ENCODE measurements around the gene UBA1.

UBA1 gene

GRCh38 chrX:47239898-47240545 lies 46.4 kb downstream of the UBA1 start:
- Histone ChIP-seq H3K27ac (ENCODE audit: low read depth, low read length) (no peak overlapping the region), H3K27me3 (ENCODE audit: control insufficient read depth in 1 of 2, insufficient read depth in 2 of 2, low read length in 2 of 2) (peaks cover 0 to 11% of the 10 kb centered on the region in 2 donors), H3K36me3 (ENCODE audit: insufficient read depth, low read length) (peaks cover 34% of the 10 kb centered on the region), H3K4me1 (ENCODE audit: insufficient read depth, low read length) (no peaks in the 10 kb centered on the region), H3K4me3 (ENCODE audit: low read depth in 1 of 2, low read length in 2 of 2) (no peak overlapping the region), H3K9me3 (ENCODE audit: low read length) (no peaks in the 10 kb centered on the region), H3K9ac (ENCODE audit: low read length) (no peak overlapping the region)

GRCh38 chrX:47240619-47241018 lies 47.0 kb downstream of the UBA1 start:
- Histone ChIP-seq H3K27me3 (ENCODE audit: control insufficient read depth in 1 of 2, insufficient read depth in 2 of 2, low read length in 2 of 2) (peaks cover 0 to 11% of the 10 kb centered on the region in 2 donors), H3K9me3 (ENCODE audit: low read length) (no peaks in the 10 kb centered on the region), H3K36me3 (ENCODE audit: insufficient read depth, low read length) (peaks cover 34% of the 10 kb centered on the region), H3K9ac (ENCODE audit: low read length) (no peak overlapping the region), H3K4me1 (ENCODE audit: insufficient read depth, low read length) (no peaks in the 10 kb centered on the region), H3K27ac (ENCODE audit: low read depth, low read length) (no peak overlapping the region), H3K4me3 (ENCODE audit: low read depth in 1 of 2, low read length in 2 of 2) (no peak overlapping the region)

- H3K36me3 ChIP-seq (ENCODE audit: insufficient read depth, low read length): peaks cover 34% of the 10 kb centered on the region
- no peak overlapping the region for H3K9ac ChIP-seq (ENCODE audit: low read length)
- H3K27me3 ChIP-seq (ENCODE audit: control insufficient read depth in 1 of 2, insufficient read depth in 2 of 2, low read length in 2 of 2): peaks cover 0 to 11% of the 10 kb centered on the region in 2 donors
These were observed 47.8 kb downstream of the UBA1 start for GRCh38 chrX:47241201-47242011.

DNA sequence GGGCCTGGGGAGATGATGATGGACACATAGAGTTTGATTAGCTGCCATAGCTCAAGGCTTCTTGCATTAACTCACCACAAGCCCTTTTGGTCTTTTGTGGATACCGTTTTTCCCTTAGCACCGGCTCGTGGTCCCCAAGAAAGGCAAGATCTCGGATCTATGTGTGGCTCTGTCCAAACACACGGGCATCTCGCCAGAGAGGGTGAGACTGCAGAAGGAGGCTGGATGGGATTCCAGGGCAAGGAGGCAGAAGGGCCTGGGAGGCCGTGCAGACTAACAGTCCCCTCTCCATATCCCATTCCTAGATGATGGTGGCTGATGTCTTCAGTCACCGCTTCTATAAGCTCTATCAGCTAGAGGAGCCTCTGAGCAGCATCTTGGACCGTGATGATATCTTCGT lies 48.7 kb downstream of the UBA1 start:
- H3K9ac ChIP-seq (ENCODE audit: low read length): no peak overlapping the region
- no peaks in the 10 kb centered on the region for H3K9me3 ChIP-seq (ENCODE audit: low read length)
- H3K27me3 ChIP-seq (ENCODE audit: control insufficient read depth in 1 of 2, insufficient read depth in 2 of 2, low read length in 2 of 2): peaks cover 0 to 11% of the 10 kb centered on the region in 2 donors
- H3K4me3 ChIP-seq (ENCODE audit: low read depth in 1 of 2, low read length in 2 of 2): no peak overlapping the region
- H3K36me3 ChIP-seq (ENCODE audit: insufficient read depth, low read length): peaks cover 35% of the 10 kb centered on the region
- no peaks in the 10 kb centered on the region for H3K4me1 ChIP-seq (ENCODE audit: insufficient read depth, low read length)
- no peak overlapping the region for H3K27ac ChIP-seq (ENCODE audit: low read depth, low read length)

More at GRCh38 chrX:47241201-47242011, 47.8 kb downstream of the UBA1 start:
- no peaks in the 10 kb centered on the region for H3K9me3 ChIP-seq (ENCODE audit: low read length)
- no peaks in the 10 kb centered on the region for H3K4me1 ChIP-seq (ENCODE audit: insufficient read depth, low read length)
- no peak overlapping the region for H3K4me3 ChIP-seq (ENCODE audit: low read depth in 1 of 2, low read length in 2 of 2)
- no peak overlapping the region for H3K27ac ChIP-seq (ENCODE audit: low read depth, low read length)

- Histone ChIP-seq H3K27ac (ENCODE audit: low read depth, low read length) (no peak overlapping the region), H3K36me3 (ENCODE audit: insufficient read depth, low read length) (peaks cover 38% of the 10 kb centered on the region), H3K9ac (ENCODE audit: low read length) (no peak overlapping the region), H3K9me3 (ENCODE audit: low read length) (no peaks in the 10 kb centered on the region), H3K27me3 (ENCODE audit: control insufficient read depth in 1 of 2, insufficient read depth in 2 of 2, low read length in 2 of 2) (peaks cover 0 to 11% of the 10 kb centered on the region in 2 donors), H3K4me3 (ENCODE audit: low read depth in 1 of 2, low read length in 2 of 2) (no peak overlapping the region), H3K4me1 (ENCODE audit: insufficient read depth, low read length) (no peaks in the 10 kb centered on the region)
These were observed 49.7 kb downstream of the UBA1 start for GRCh38 chrX:47243351-47243750.

DNA sequence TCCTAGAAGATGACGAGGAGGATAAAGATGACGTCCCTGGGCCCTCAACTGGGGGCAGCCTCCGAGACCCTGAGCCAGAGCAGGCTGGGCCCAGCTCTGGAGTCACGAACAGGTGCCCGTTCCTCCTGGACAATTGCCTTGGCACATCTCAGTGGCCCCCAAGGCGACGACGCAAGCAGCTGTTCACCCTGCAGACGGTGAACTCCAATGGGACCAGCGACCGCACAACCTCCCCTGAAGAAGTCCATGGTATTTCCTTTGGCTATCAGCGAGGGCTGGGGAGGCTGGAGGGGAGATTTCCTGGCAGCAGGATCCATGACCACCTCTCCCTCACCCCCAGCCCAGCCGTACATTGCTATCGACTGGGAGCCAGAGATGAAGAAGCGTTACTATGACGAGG lies 51.0 kb downstream of the UBA1 start:
- peaks cover 37% of the 10 kb centered on the region for H3K36me3 ChIP-seq (ENCODE audit: insufficient read depth, low read length)
- H3K9me3 ChIP-seq (ENCODE audit: low read length): no peaks in the 10 kb centered on the region
- no peak overlapping the region for H3K9ac ChIP-seq (ENCODE audit: low read length)
- H3K27ac ChIP-seq (ENCODE audit: low read depth, low read length): no peak overlapping the region
- H3K4me1 ChIP-seq (ENCODE audit: insufficient read depth, low read length): no peaks in the 10 kb centered on the region
- no peak overlapping the region for H3K4me3 ChIP-seq (ENCODE audit: low read depth in 1 of 2, low read length in 2 of 2)
- H3K27me3 ChIP-seq (ENCODE audit: control insufficient read depth in 1 of 2, insufficient read depth in 2 of 2, low read length in 2 of 2): peaks cover 0 to 11% of the 10 kb centered on the region in 2 donors

DNA sequence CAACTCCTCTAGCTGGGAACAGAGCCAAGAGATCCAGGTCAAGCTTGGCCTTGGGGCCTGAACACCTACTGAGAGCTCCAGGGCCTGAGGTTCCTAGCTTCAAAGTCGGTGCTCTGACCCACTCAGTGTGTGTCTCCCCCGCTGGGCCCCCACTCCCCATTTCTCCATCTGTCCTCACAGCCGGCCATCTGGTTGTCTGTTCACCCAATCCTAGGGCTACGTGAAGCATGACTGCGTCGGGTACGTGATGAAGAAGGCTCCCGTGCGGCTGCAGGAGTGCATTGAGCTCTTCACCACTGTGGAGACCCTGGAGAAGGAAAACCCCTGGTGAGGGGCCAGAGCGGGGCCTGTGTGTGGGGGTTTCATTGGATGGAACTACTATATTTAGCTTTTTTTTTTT lies 51.5 kb downstream of the UBA1 start:
- Histone ChIP-seq H3K9me3 (ENCODE audit: low read length) (no peaks in the 10 kb centered on the region), H3K27ac (ENCODE audit: low read depth, low read length) (no peak overlapping the region), H3K4me1 (ENCODE audit: insufficient read depth, low read length) (no peaks in the 10 kb centered on the region), H3K9ac (ENCODE audit: low read length) (no peak overlapping the region), H3K4me3 (ENCODE audit: low read depth in 1 of 2, low read length in 2 of 2) (no peak overlapping the region), H3K27me3 (ENCODE audit: control insufficient read depth in 1 of 2, insufficient read depth in 2 of 2, low read length in 2 of 2) (peaks cover 0 to 11% of the 10 kb centered on the region in 2 donors), H3K36me3 (ENCODE audit: insufficient read depth, low read length) (peaks cover 32% of the 10 kb centered on the region)

- H3K36me3 ChIP-seq (ENCODE audit: insufficient read depth, low read length): peaks cover 12% of the 10 kb centered on the region
- no peaks in the 10 kb centered on the region for H3K4me1 ChIP-seq (ENCODE audit: insufficient read depth, low read length)
- no peak overlapping the region for H3K4me3 ChIP-seq (ENCODE audit: low read depth in 1 of 2, low read length in 2 of 2)
- H3K27ac ChIP-seq (ENCODE audit: low read depth, low read length): no peak overlapping the region
- H3K27me3 ChIP-seq (ENCODE audit: control insufficient read depth in 1 of 2, insufficient read depth in 2 of 2, low read length in 2 of 2): peaks cover 0 to 4% of the 10 kb centered on the region in 2 donors
- no peak overlapping the region for H3K9ac ChIP-seq (ENCODE audit: low read length)
- H3K9me3 ChIP-seq (ENCODE audit: low read length): no peaks in the 10 kb centered on the region
These were observed 53.8 kb downstream of the UBA1 start for GRCh38 chrX:47247206-47247998.

GRCh38 chrX:47247999-47248320 lies 54.3 kb downstream of the UBA1 start:
- H3K27ac ChIP-seq (ENCODE audit: low read depth, low read length): no peak overlapping the region
- no peak overlapping the region for H3K9ac ChIP-seq (ENCODE audit: low read length)
- peaks cover 0 to 4% of the 10 kb centered on the region in 2 donors for H3K27me3 ChIP-seq (ENCODE audit: control insufficient read depth in 1 of 2, insufficient read depth in 2 of 2, low read length in 2 of 2)
- H3K9me3 ChIP-seq (ENCODE audit: low read length): no peaks in the 10 kb centered on the region
- H3K4me3 ChIP-seq (ENCODE audit: low read depth in 1 of 2, low read length in 2 of 2): no peak overlapping the region
- H3K36me3 ChIP-seq (ENCODE audit: insufficient read depth, low read length): peaks cover 9% of the 10 kb centered on the region
- H3K4me1 ChIP-seq (ENCODE audit: insufficient read depth, low read length): no peaks in the 10 kb centered on the region

DNA sequence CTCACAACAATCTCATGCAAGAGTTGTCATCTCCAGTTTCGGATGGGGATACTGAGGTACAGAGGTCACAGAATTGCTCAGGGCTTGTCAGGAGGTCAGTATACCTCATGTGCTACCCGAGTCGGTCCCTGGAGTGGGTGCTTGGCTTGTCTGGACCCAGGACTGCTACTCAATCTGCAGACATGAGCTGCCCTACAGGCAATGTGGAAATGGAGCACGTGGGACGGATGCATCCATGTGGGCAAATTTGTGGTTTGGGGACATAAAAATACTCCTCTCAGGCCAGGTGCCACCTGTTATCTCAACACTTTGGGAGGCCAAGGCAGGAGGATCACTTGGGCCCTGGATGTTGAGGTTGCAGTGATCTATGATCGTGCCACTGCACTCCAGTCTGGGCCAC lies 54.9 kb downstream of the UBA1 start:
- Histone ChIP-seq H3K4me1 (ENCODE audit: insufficient read depth, low read length) (no peaks in the 10 kb centered on the region), H3K4me3 (ENCODE audit: low read depth in 1 of 2, low read length in 2 of 2) (no peak overlapping the region), H3K9ac (ENCODE audit: low read length) (no peak overlapping the region), H3K9me3 (ENCODE audit: low read length) (no peaks in the 10 kb centered on the region), H3K27me3 (ENCODE audit: control insufficient read depth in 1 of 2, insufficient read depth in 2 of 2, low read length in 2 of 2) (peaks cover 0 to 4% of the 10 kb centered on the region in 2 donors), H3K36me3 (ENCODE audit: insufficient read depth, low read length) (peaks cover 7% of the 10 kb centered on the region), H3K27ac (ENCODE audit: low read depth, low read length) (no peak overlapping the region)

DNA sequence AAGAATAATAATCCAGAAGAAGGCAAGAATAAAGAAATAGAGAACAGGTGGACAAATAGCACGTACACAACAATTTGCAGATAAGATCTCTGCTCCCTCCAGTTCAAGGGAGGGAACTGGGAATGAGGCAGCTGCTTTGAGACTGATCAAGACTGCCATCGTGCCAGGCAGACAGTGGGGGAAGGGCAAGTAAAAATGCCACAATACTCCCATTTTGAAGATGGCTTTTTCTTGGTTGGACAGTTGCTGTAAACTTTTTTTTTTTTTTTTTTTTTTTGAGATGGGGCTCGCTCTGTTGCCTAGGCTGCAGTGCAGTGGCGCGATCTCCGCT lies 56.4 kb downstream of the UBA1 start:
- H3K36me3 ChIP-seq (ENCODE audit: insufficient read depth, low read length): peaks cover 4% of the 10 kb centered on the region
- H3K9me3 ChIP-seq (ENCODE audit: low read length): no peaks in the 10 kb centered on the region
- H3K4me3 ChIP-seq (ENCODE audit: low read depth in 1 of 2, low read length in 2 of 2): no peak overlapping the region
- no peaks in the 10 kb centered on the region for H3K27me3 ChIP-seq (ENCODE audit: control insufficient read depth in 1 of 2, insufficient read depth in 2 of 2, low read length in 2 of 2)
- no peak overlapping the region for H3K9ac ChIP-seq (ENCODE audit: low read length)
- no peaks in the 10 kb centered on the region for H3K4me1 ChIP-seq (ENCODE audit: insufficient read depth, low read length)
- H3K27ac ChIP-seq (ENCODE audit: low read depth, low read length): no peak overlapping the region
